ENCODE data around the gene SCN3B.

The SCN3B gene

DNA sequence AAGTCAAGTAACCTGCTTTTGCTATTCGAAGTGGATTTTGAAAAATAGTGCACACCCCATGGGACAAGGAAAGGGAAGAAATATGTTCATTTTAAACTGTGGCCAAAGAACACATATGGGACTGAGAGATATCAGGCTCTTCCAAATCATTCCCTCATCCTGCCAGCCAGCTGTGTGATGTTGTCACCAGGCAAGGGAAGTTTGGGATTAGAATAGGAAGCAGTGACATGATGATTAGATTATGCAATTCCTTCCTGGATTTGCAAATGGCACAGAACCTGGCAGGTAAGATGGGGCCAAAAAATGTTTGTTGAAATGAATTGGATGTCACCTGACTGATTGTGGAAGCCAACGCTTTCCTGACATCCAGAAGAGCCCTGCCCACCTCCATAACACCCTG is 4.9 kb upstream of the SCN3B start:
- no peak overlapping the region for H3K27ac ChIP-seq
- no peak for TF ChIP-seq CTCF (conservative IDR thresholded peaks at IDR 0.05)

DNA sequence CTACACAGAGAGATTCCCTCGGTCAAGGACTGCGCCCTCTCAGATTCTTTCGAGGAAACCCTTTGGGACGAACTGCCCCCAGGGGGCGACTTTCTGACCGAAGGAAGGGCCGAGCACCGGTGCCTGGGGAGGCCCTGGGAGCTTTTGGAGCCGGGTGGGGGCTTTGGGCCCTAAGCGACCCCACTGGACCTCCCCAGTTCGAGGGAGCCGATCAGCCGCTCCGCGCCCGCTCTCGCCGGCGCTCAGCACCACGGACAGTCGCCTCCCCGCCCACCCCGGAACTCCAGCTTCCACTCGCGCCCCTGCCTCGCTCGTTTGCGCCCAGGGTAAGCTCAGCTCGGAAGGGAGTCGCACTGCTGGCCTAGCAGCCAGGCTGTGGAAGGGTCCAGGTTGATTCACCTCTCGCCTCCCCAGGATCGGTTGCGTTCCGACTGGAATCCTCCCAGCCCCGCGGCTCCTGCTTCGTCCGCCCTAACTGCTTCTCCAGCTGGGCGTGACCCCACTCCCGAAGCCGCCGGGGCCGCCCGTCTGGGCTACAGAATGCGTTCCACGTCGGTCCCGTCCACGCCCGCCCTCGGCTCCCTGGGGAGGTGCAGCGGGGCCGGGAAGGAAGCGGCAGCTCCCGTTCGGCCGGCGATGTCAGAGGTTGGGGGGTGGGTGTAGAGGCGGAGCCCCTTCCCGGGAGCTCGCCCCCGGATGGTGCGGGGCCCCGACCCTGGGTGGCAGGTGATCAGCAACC is 428 bp downstream of the SCN3B start:
- peak overlapping the region; percentile 75 for H3K27ac ChIP-seq

GRCh38 chr11:123653483-123653826 is 969 bp downstream of the SCN3B start:
- TF ChIP-seq CTCF (conservative IDR thresholded peaks at IDR 0.05), result no peak
- H3K27ac ChIP-seq, result peak overlapping the region; percentile 75

More for the DNA sequence above, 428 bp downstream of the SCN3B start:
- peak; percentile 67 for TF ChIP-seq CTCF (conservative IDR thresholded peaks at IDR 0.05)

DNA sequence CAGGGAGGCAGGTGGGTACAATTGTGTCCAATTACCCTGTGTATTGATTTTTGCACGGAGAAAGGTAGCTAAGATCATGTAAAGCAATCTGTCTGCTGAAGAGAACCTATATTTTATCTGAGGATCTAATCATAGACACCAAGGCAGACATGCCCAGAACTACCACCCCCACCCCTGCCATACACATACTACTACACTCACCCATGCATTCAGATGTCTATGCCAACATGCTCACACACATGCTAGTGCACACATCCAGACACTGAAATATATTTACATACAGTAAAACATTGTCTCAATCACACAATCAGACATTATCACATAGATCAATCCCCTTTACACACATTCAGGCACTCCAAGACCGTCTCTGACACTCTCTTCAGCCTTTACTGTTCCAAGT is 1.8 kb downstream of the SCN3B start:
- H3K27ac ChIP-seq, result no peak overlapping the region
- no peak for TF ChIP-seq CTCF (conservative IDR thresholded peaks at IDR 0.05)

GRCh38 chr11:123650901-123651300 is 3.5 kb downstream of the SCN3B start:
- TF ChIP-seq CTCF (conservative IDR thresholded peaks at IDR 0.05), result no peak
- no peak overlapping the region for H3K27ac ChIP-seq

DNA sequence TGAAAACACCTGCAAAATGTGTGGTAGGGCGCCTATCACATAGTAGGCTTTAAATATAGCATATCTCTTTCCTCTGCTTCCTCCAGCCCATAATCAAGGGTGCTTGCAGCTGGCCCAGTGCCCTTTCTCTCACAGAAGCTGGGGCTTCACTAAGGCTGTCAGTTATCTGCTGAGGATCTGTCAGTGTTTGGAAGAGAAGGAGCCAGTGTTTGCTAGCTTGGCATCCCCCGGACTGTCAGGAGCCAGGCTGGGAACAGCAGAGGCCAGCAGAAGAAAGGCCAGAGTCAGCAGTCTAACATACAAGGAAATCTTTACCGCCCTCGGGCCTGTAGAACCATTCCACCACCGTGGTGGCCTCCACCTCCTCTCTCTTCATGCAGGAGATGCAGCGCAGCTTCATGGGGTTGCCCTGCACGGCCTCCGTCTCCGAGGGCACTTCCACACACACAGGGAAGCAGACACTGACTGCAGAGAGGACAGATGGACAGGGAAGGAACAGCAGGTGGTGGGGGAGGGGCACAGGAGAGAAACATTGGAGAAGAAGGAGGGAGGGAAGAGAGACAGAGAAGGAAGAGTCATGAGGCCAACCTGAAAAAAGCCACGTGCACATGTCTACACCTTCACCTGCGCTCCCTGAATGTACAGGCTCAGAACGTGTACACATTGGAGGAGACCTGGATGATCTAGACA is 9.0 kb downstream of the SCN3B start:
- H3K27ac ChIP-seq, result no peak overlapping the region
- TF ChIP-seq CTCF (conservative IDR thresholded peaks at IDR 0.05), result no peak

DNA sequence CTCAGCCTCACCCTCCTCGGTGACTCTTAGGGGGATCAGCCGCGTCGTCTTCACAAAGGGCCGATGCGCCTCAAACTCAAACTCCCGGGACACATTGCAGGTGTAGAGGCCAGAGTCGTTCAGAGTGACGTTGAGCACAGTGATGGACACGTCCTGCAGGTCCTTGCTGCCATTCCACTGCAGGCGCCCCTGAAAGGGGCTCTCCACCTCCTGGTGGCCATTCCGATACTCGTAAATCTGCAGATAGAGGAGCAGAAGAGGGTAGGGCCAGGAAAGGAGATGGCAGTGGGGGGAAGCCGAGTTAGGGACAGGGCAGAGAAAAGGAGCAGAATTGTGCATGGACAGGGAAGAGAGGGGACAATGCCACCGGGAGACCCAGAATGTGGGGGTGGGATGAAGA is 12.0 kb downstream of the SCN3B start:
- TF ChIP-seq CTCF (conservative IDR thresholded peaks at IDR 0.05), result no peak
- no peak overlapping the region for H3K27ac ChIP-seq
